A549 (cell line): ENCODE data around the gene KCTD15. TPM values are rescaled to one million over a fixed set of nuclear protein-coding genes. Genes with fewer than 3 reads are reported as not detected.

ENCODE experiments used
- ATAC-seq, 2 experiments: fragments of 200-7000 bp in 1 of 2; fragments of >200 bp in 1 of 2; cut with Nextera tagmentation in 1 of 2; cut with Tn5 transposase in 1 of 2; 3 replicates each; pipeline versions ENCODE4 v1.8.0 to v1.9.1; 2018 to 2020; ENCODE audit warnings: mild to moderate bottlenecking in 1 of 2, moderate library complexity in 1 of 2
- CTCF ChIA-PET: fragments of 300-600 bp; sonication (Branson Sonifier 250); formaldehyde crosslinking; extraction: SDS; loops from one replicate; lab custom pipeline; 2021; ENCODE audit warnings: antibody characterized with exemption, inconsistent platforms; lab: Yijun Ruan, JAX
- POLR2A ChIA-PET: fragments of 350-600 bp; formaldehyde crosslinking; extraction: SDS; loops from one replicate; lab custom pipeline; 2021; ENCODE audit warnings: antibody characterized with exemption, inconsistent platforms; lab: Yijun Ruan, JAX
- DNase-seq, 2 experiments: peaks; one replicate each; pipeline versions ENCODE4 v3.0.0 to v3.0.0-alpha.2; 2011 to 2016; ENCODE audit warnings: low read depth in 1 of 2, low spot score in 1 of 2
- FAIRE-seq: peaks from 2 replicates; lab custom pipeline; 2011; peaks lifted over from hg19 to GRCh38; lab: Jason Lieb, UNC
- H3K27ac ChIP-seq, 2 experiments: fragments of >200 bp; sonication (Bioruptor Twin); formaldehyde crosslinking; 3 replicates each; pipeline ENCODE4 v1.5.1; 2016 to 2017
- H3K4me1 ChIP-seq: fragments of >200 bp; sonication (Bioruptor Twin); formaldehyde crosslinking; 3 replicates; pipeline ENCODE4 v1.6.1; 2016
- H3K4me2 ChIP-seq: fragments of >200 bp; sonication (Bioruptor Twin); formaldehyde crosslinking; 3 replicates; pipeline ENCODE4 v1.6.1; 2016
- H3K4me3 ChIP-seq: fragments of >200 bp; sonication (Bioruptor Twin); formaldehyde crosslinking; 3 replicates; pipeline ENCODE4 v1.5.1; 2016
- H3K9me3 ChIP-seq: fragments of >200 bp; sonication (Bioruptor Twin); formaldehyde crosslinking; 3 replicates; pipeline ENCODE4 v1.6.1; 2016
- BHLHE40 ChIP-seq: IDR thresholded peaks from 2 replicates; pipeline ENCODE4 v1.6.1; 2012; ENCODE audit warnings: low read depth, low read length, inconsistent platforms
- CEBPB ChIP-seq, 2 experiments: fragments of >200 bp in 1 of 2; sonication (Bioruptor Twin) in 1 of 2; formaldehyde crosslinking in 1 of 2; IDR thresholded peaks; 2 replicates each; pipeline ENCODE4 v1.6.1; 2012 to 2016
- CHD2 ChIP-seq: fragments of 150-350 bp; IDR thresholded peaks from 2 replicates; pipeline ENCODE4 v1.6.1; 2014; ENCODE audit warnings: low read length; ENCODE audit not compliant: partially characterized antibody
- CHD4 ChIP-seq: fragments of 200-600 bp; sonication (generic); IDR thresholded peaks from 2 replicates; pipeline ENCODE4 v1.6.1; 2016; ENCODE audit warnings: antibody characterized with exemption, mild to moderate bottlenecking, borderline replicate concordance
- EHF ChIP-seq: fragments of 250-450 bp; sonication (Bioruptor Pico); IDR thresholded peaks from 2 replicates; pipeline ENCODE4 v1.5.0; 2020; ENCODE audit warnings: mild to moderate bottlenecking
- EP300 ChIP-seq, 2 experiments: fragments of >200 bp; sonication (Bioruptor Twin); formaldehyde crosslinking; IDR thresholded peaks; 2 replicates in 1 of 2; 3 replicates in 1 of 2; pipeline ENCODE4 v1.6.1; 2016 to 2017
- ESRRA ChIP-seq: fragments of 150-350 bp; IDR thresholded peaks from 2 replicates; pipeline ENCODE4 v1.6.1; 2014; ENCODE audit warnings: mild to moderate bottlenecking, low read length, borderline replicate concordance
- FOSB ChIP-seq: fragments of 250-450 bp; sonication (Bioruptor Pico); IDR thresholded peaks from 2 replicates; pipeline ENCODE4 v1.5.0; 2020; ENCODE audit warnings: mild to moderate bottlenecking, moderate library complexity
- HDAC2 ChIP-seq: fragments of 200-600 bp; sonication (generic); IDR thresholded peaks from 2 replicates; pipeline ENCODE4 v1.6.1; 2016
- HOXA7 ChIP-seq: fragments of 250-450 bp; sonication (Bioruptor Pico); IDR thresholded peaks from 2 replicates; pipeline ENCODE4 v1.5.0; 2020; ENCODE audit warnings: mild to moderate bottlenecking, moderate library complexity
- HOXB5 ChIP-seq: fragments of 250-450 bp; sonication (Bioruptor Pico); IDR thresholded peaks from 2 replicates; pipeline ENCODE4 v1.5.0; 2020; ENCODE audit warnings: mild to moderate bottlenecking, moderate library complexity
- KDM1A ChIP-seq: fragments of 200-600 bp; sonication (generic); IDR thresholded peaks from 2 replicates; pipeline ENCODE4 v1.6.1; 2016; ENCODE audit warnings: low read depth, mild to moderate bottlenecking
- MAZ ChIP-seq: fragments of 150-350 bp; IDR thresholded peaks from 2 replicates; pipeline ENCODE4 v1.6.1; 2014; ENCODE audit warnings: antibody characterized with exemption, low read depth, low read length, borderline replicate concordance
- MYC ChIP-seq: IDR thresholded peaks from 2 replicates; pipeline ENCODE4 v1.6.1; 2012; ENCODE audit warnings: mild to moderate bottlenecking, inconsistent platforms, low read length, improper control_type of control experiment, borderline replicate concordance
- NPAS2 ChIP-seq: fragments of 250-450 bp; sonication (Bioruptor Pico); IDR thresholded peaks from 2 replicates; pipeline ENCODE4 v1.8.0; 2022; ENCODE audit warnings: mild to moderate bottlenecking, moderate library complexity, borderline replicate concordance
- NR3C1 ChIP-seq: fragments of >200 bp; sonication (Bioruptor Twin); formaldehyde crosslinking; IDR thresholded peaks from 3 replicates; pipeline ENCODE4 v1.6.1; 2017
- PBX3 ChIP-seq: IDR thresholded peaks from 2 replicates; pipeline ENCODE4 v1.6.1; 2012
- POLR2A ChIP-seq: IDR thresholded peaks from 2 replicates; pipeline ENCODE4 v1.6.1; 2012; ENCODE audit warnings: mild to moderate bottlenecking, low read length
- RCOR1 ChIP-seq: fragments of 150-350 bp; IDR thresholded peaks from 2 replicates; pipeline ENCODE4 v1.6.1; 2014; ENCODE audit warnings: antibody characterized with exemption, low read length, low read depth
- RNF2 ChIP-seq: fragments of 200-600 bp; sonication (generic); IDR thresholded peaks from 2 replicates; pipeline ENCODE4 v1.6.1; 2016; ENCODE audit warnings: low read depth, mild to moderate bottlenecking, antibody characterized with exemption, moderate library complexity, borderline replicate concordance
- SMC3 ChIP-seq: fragments of >200 bp; sonication (Bioruptor Twin); formaldehyde crosslinking; IDR thresholded peaks from 3 replicates; pipeline ENCODE4 v1.6.1; 2018; ENCODE audit warnings: inconsistent platforms
- SREBF2 ChIP-seq: fragments of 450-650 bp; IDR thresholded peaks from 2 replicates; pipeline ENCODE4 v1.6.1; 2014; ENCODE audit warnings: mild to moderate bottlenecking, moderate library complexity
- TFCP2L1 ChIP-seq: fragments of 250-450 bp; sonication (Bioruptor Pico); IDR thresholded peaks from 2 replicates; pipeline ENCODE4 v1.5.0; 2021; ENCODE audit warnings: mild to moderate bottlenecking
- TP53 ChIP-seq: fragments of 250-450 bp; sonication (Bioruptor Pico); IDR thresholded peaks from 2 replicates; pipeline ENCODE4 v1.5.0; 2021; ENCODE audit warnings: mild to moderate bottlenecking, moderate library complexity
- USF2 ChIP-seq: fragments of 450-650 bp; IDR thresholded peaks from 2 replicates; pipeline ENCODE4 v1.6.1; 2014; ENCODE audit warnings: antibody characterized with exemption
- ZFP36 ChIP-seq: fragments of 450-650 bp; IDR thresholded peaks from 2 replicates; pipeline ENCODE4 v1.6.1; 2014; ENCODE audit warnings: borderline replicate concordance; ENCODE audit not compliant: partially characterized antibody
- ZNF302 ChIP-seq: fragments of 250-450 bp; sonication (Bioruptor Pico); IDR thresholded peaks from 2 replicates; pipeline ENCODE4 v1.9.0; 2021; ENCODE audit warnings: inconsistent platforms, mild to moderate bottlenecking, moderate library complexity
- WGBS: methylation state at CpG from one replicate; pipeline ENCODE4 v1.1.6; 2017; ENCODE audit errors: missing lambda C conversion rate; 5-methylcytosine and 5-hydroxymethylcytosine counted together
- polyA plus RNA-seq, 4 experiments: library from polyadenylated mRNA; depleted of rRNA in 3 of 4; stranded (reverse); fragments of >200 nt; fragmentation: RNase III in 1 of 4; extraction: RNeasy Plus Mini Kit Qiagen cat#74134 plus additional on column Dnase treatment in 1 of 4; gene quantifications; 2 replicates in 3 of 4; 3 replicates in 1 of 4; pipeline ENCODE4 v1.2.3, GENCODE V29; 2011 to 2017
- TF ChIP-seq, protein P1 (sequence below): fragments of 250-450 bp; sonication (Bioruptor Pico); IDR thresholded peaks from 2 replicates; pipeline ENCODE4 v1.5.0; 2020; ENCODE audit warnings: low read depth, mild to moderate bottlenecking, moderate library complexity

KCTD15 gene
- polyA plus RNA-seq, 2 of the 4 experiments (the other 2 are of a cell fraction): 54.0 to 56.5 TPM

DNA sequence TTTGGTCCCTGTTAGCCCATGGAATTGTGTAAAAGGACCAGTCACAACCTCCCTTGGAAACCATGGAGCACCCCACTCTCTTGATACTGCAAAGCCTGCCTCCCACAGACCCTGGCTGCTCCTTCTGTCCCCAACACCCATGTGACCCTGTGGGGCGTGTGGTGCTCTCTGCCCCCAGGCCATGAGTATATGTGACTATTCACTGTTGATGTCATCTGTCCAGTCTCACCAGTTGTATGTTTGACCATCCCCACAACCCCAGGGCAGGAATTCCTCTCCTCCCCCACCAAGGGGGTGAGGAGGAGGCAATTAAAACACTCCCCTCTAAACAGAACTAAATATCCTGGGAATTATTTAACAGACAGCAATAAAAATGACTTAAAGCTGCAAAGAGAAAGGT, 35.2 kb downstream of the KCTD15 start:
- FAIRE-seq: no peak
- ChIA-PET CTCF (interaction anchor here (1.0 to 1.5 kb wide), 2 partner anchors 13 to 167 kb away, joined by 3 to 5 read pairs; no protein-coding TSS in a partner anchor), POLR2A (no interaction called here)
- no peaks in the 10 kb centered on the region for H3K9me3 ChIP-seq
- 47% methylated on average over 1 of the region's 1 CpG for WGBS
- H3K4me2 ChIP-seq: no peak overlapping the region
- H3K27ac ChIP-seq: no peak overlapping the region
- TF ChIP-seq ESRRA: no peak
- no peak for TF ChIP-seq HDAC2
- no peak for TF ChIP-seq USF2
- no peak for TF ChIP-seq HOXB5
- TF ChIP-seq SMC3: no peak
- TF ChIP-seq FOSB (CRISPR knock-in tag): no peak
- no peak overlapping the region for H3K4me3 ChIP-seq
- no peaks in the 10 kb centered on the region for H3K4me1 ChIP-seq
- no peak for DNase-seq
- peak in 1 of 2 experiments; percentile 21; a peak in 3 of 6 replicates for ATAC-seq

- CTCF ChIA-PET: interaction anchor here (0.9 to 1.5 kb wide), 4 partner anchors 14 to 264 kb away, joined by 3 to 5 read pairs (median 3); partner anchors contain the start of gene KCTD15
- no peak for FAIRE-seq
Observed at GRCh38 chr19:33832633-33833032, 36.0 kb downstream of the KCTD15 start.

DNA sequence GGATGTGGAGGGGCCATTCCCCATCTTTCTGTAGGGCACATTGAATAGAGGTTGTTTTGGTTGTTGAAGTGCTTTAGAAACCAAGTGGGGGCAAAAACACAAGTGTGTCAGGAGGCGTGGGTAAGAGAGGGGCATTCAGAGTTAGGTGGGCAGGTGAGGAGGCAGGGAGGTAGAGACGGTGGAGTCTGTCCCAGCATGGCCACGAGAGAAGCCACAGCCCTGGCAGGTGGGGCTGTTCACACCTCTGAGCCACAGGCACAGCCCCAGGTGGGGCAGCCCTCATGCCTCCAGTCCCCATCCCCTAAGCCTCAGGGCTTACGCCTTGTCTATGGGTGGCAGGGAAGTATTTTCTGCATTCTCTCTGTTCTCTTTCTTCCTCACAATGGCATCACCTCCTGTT, 43.7 kb downstream of the KCTD15 start:
- no peak for TF ChIP-seq TP53 (CRISPR knock-in tag)
- no peak for TF ChIP-seq HDAC2
- TF ChIP-seq EP300 (IDR thresholded peaks at IDR 0.05): no peak
- no peak for TF ChIP-seq CHD2
- no peak for TF ChIP-seq EHF (CRISPR knock-in tag)
- no peak for TF ChIP-seq POLR2A
- TF ChIP-seq NR3C1: no peak
- 26% methylated on average over 4 of the region's 4 CpGs for WGBS
- no peak; a peak in 1 of 6 replicates for ATAC-seq
- no peak for DNase-seq
- Histone ChIP-seq H3K27ac (no peak overlapping the region), H3K4me3 (no peak overlapping the region), H3K4me1 (no peaks in the 10 kb centered on the region), H3K4me2 (no peak overlapping the region), H3K9me3 (no peaks in the 10 kb centered on the region)
- ChIA-PET POLR2A (no interaction called here), CTCF (interaction anchor here (1.0 to 3.5 kb wide), 8 partner anchors 8 to 433 kb away, joined by 3 to 14 read pairs (median 4); no protein-coding TSS in a partner anchor)
- FAIRE-seq: no peak

More at GRCh38 chr19:33832633-33833032, 36.0 kb downstream of the KCTD15 start:
- 44% methylated on average over 7 of the region's 7 CpGs for WGBS
- H3K9me3 ChIP-seq: no peaks in the 10 kb centered on the region
- H3K4me2 ChIP-seq: no peak overlapping the region
- TF ChIP-seq MYC (no peak), ESRRA (no peak), ZNF302 (CRISPR knock-in tag) (no peak), CHD4 (no peak), TP53 (CRISPR knock-in tag) (no peak), SREBF2 (no peak), ZFP36 (no peak), KDM1A (no peak), BHLHE40 (no peak), NPAS2 (CRISPR knock-in tag) (no peak), CEBPB (IDR thresholded peaks at IDR 0.05) (no peak), RNF2 (no peak), TFCP2L1 (CRISPR knock-in tag) (no peak), RCOR1 (no peak), MAZ (no peak), PBX3 (no peak), HOXA7 (CRISPR knock-in tag) (no peak), FOSB (CRISPR knock-in tag) (no peak)
- TF ChIP-seq, protein P1, sequence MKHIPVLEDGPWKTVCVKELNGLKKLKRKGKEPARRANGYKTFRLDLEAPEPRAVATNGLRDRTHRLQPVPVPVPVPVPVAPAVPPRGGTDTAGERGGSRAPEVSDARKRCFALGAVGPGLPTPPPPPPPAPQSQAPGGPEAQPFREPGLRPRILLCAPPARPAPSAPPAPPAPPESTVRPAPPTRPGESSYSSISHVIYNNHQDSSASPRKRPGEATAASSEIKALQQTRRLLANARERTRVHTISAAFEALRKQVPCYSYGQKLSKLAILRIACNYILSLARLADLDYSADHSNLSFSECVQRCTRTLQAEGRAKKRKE (CRISPR knock-in tag): no peak
- H3K4me3 ChIP-seq: no peak overlapping the region
- H3K27ac ChIP-seq: no peak overlapping the region
- POLR2A ChIA-PET: no interaction called here
- ATAC-seq (no peak; a peak in 1 of 6 replicates), DNase-seq (no peak)
- no peaks in the 10 kb centered on the region for H3K4me1 ChIP-seq
